GM12892 (cell line): ENCODE results near the gene VMAC.

ENCODE experiments used
- POLR2A ChIP-seq: IDR thresholded peaks from 2 replicates; pipeline ENCODE4 v1.6.1; 2011; ENCODE audit warnings: low read depth, low read length, control low read depth
- TAF1 ChIP-seq: IDR thresholded peaks from 2 replicates; pipeline ENCODE4 v1.6.1; 2011; ENCODE audit warnings: low read depth, mild to moderate bottlenecking, control low read depth, low read length, borderline replicate concordance

DNA sequence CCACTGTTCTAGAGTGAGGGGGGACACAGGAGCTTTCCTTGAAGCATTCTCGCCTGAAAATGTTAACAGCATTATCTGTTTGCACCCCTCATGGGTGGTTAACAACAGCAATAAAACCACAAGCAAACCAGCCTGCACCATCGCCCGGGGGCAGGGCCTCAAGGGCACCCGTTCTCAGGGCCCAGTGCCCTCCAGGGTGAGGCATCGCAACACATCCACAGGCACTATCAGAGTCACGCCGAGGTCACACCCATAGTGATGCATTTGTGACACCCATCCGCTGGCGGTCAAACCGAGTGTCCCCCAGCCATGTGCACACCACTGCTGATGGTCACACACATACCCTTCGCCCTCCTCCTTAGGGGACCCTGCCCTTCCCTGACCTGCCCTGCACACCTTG lies 38.9 kb upstream of the VMAC start:
- no peak for TF ChIP-seq POLR2A
- no peak for TF ChIP-seq TAF1
